Endothelial cell of umbilical vein (primary cell): ENCODE results near the gene FZD1. TPM values are rescaled to one million over a fixed set of nuclear protein-coding genes. Genes with fewer than 3 reads are reported as not detected.

Source experiments
- BruUV-seq: library from RNA; stranded (reverse); fragments of 400-500 nt; replicated peaks from 2 replicates; lab custom pipeline; 2021; lab: Mats Ljungman, UMichigan
- CTCF ChIA-PET: fragments of 300-600, 350-600 bp; sonication (Branson Sonifier 250); formaldehyde crosslinking; loops from one replicate; lab custom pipeline; 2021; ENCODE audit warnings: antibody characterized with exemption, inconsistent platforms; lab: Charles Lee
- POLR2A ChIA-PET: fragments of 300-600, 350-600 bp; sonication (Branson Sonifier 250); formaldehyde crosslinking; loops from one replicate; lab custom pipeline; 2021; ENCODE audit warnings: antibody characterized with exemption, inconsistent platforms; lab: Charles Lee
- DNase-seq: peaks from one replicate; pipeline ENCODE4 v3.0.0-alpha.2; 2011; ENCODE audit warnings: low read depth, low spot score
- FAIRE-seq: peaks from 2 replicates; lab custom pipeline; 2011; peaks lifted over from hg19 to GRCh38; lab: Jason Lieb, UNC
- H2AFZ ChIP-seq: 2 replicates; pipeline ENCODE4 v1.6.0; 2012; ENCODE audit warnings: low read depth, low read length, control low read depth, inconsistent platforms
- H3K27ac ChIP-seq: 2 replicates; pipeline ENCODE4 v1.5.1; 2011; ENCODE audit warnings: low read depth, mild to moderate bottlenecking, control low read depth, low read length, moderate library complexity; ENCODE audit not compliant: insufficient read depth
- H3K27me3 ChIP-seq, 2 experiments: 2 replicates each; pipeline versions ENCODE4 v1.6.0 to v1.6.1; 2011; ENCODE audit warnings: low read length in 2 of 2, mixed read lengths in 1 of 2; ENCODE audit not compliant: control insufficient read depth in 2 of 2, insufficient read depth in 2 of 2
- H3K36me3 ChIP-seq, 2 experiments: 2 replicates in 1 of 2; 3 replicates in 1 of 2; pipeline ENCODE4 v1.5.1; 2011; ENCODE audit warnings: low read length in 2 of 2, mild to moderate bottlenecking in 1 of 2, moderate library complexity in 1 of 2; ENCODE audit not compliant: control insufficient read depth in 2 of 2, insufficient read depth in 2 of 2; ENCODE audit errors: extremely low read depth in 1 of 2
- H3K4me1 ChIP-seq: 3 replicates; pipeline ENCODE4 v1.5.1; 2011; ENCODE audit warnings: mild to moderate bottlenecking, low read length; ENCODE audit not compliant: control insufficient read depth, insufficient read depth; ENCODE audit errors: extremely low read depth
- H3K4me2 ChIP-seq: 2 replicates; pipeline ENCODE4 v1.6.1; 2011; ENCODE audit warnings: low read length, control low read depth, mixed read lengths; ENCODE audit not compliant: insufficient read depth
- H3K4me3 ChIP-seq, 3 experiments: fragments of 200-600 bp in 1 of 3; sonication (generic), shearing (Covaris generic) in 1 of 3; replicated peaks in 1 of 3; 2 replicates each; pipeline ENCODE4 v1.5.1; 2011 to 2016; ENCODE audit warnings: control low read depth in 3 of 3, low read length in 3 of 3, mild to moderate bottlenecking in 2 of 3, inconsistent platforms in 1 of 3, low read depth in 1 of 3, moderate library complexity in 1 of 3; ENCODE audit not compliant: insufficient read depth in 1 of 3
- H3K79me2 ChIP-seq: 2 replicates; pipeline ENCODE4 v1.6.0; 2012; ENCODE audit warnings: low read length, inconsistent platforms; ENCODE audit not compliant: control insufficient read depth, insufficient read depth
- H3K9ac ChIP-seq: replicated peaks from 2 replicates; pipeline ENCODE3; 2011; ENCODE audit warnings: low read length, control low read depth; ENCODE audit not compliant: insufficient read depth; ENCODE audit errors: extremely low read depth
- H3K9me1 ChIP-seq: replicated peaks from 3 replicates; pipeline ENCODE4 v1.6.0; 2011; ENCODE audit warnings: mild to moderate bottlenecking, low read length; ENCODE audit not compliant: control insufficient read depth, insufficient read depth; ENCODE audit errors: extremely low read depth
- H3K9me3 ChIP-seq: replicated peaks from 2 replicates; pipeline ENCODE4 v1.5.1; 2012; ENCODE audit warnings: low read length, inconsistent platforms; ENCODE audit not compliant: control insufficient read depth, insufficient read depth
- H4K20me1 ChIP-seq: replicated peaks from 2 replicates; pipeline ENCODE3; 2011; ENCODE audit warnings: mild to moderate bottlenecking, low read length; ENCODE audit not compliant: control insufficient read depth, insufficient read depth; ENCODE audit errors: extremely low read depth
- EZH2 ChIP-seq: IDR thresholded peaks from 2 replicates; pipeline ENCODE4 v1.6.1; 2012; ENCODE audit warnings: borderline replicate concordance, low read depth, mild to moderate bottlenecking, moderate library complexity, low read length, inconsistent platforms; ENCODE audit not compliant: severe bottlenecking
- FOS ChIP-seq: IDR thresholded peaks from 2 replicates; pipeline ENCODE4 v1.6.1; 2011; ENCODE audit warnings: mild to moderate bottlenecking, low read length, moderate library complexity, borderline replicate concordance; ENCODE audit not compliant: insufficient read depth
- GATA2 ChIP-seq: IDR thresholded peaks from 2 replicates; pipeline ENCODE4 v1.7.0; 2011; ENCODE audit warnings: low read depth, mild to moderate bottlenecking, moderate library complexity, mixed read lengths, low read length; ENCODE audit not compliant: insufficient read length, insufficient read depth
- JUN ChIP-seq: IDR thresholded peaks from 2 replicates; pipeline ENCODE4 v1.6.1; 2011; ENCODE audit warnings: borderline replicate concordance, low read depth; ENCODE audit not compliant: insufficient read length, insufficient read depth
- MYC ChIP-seq: IDR thresholded peaks from one replicate; pipeline ENCODE4 v1.6.1; 2011; ENCODE audit warnings: mild to moderate bottlenecking, low read depth, low read length
- POLR2A ChIP-seq: IDR thresholded peaks from 2 replicates; pipeline ENCODE4 v1.6.1; 2012; ENCODE audit warnings: low read depth, mild to moderate bottlenecking, control low read depth, low read length
- POLR2AphosphoS5 ChIP-seq: IDR thresholded peaks from 2 replicates; pipeline ENCODE4 v1.6.1; 2012; ENCODE audit warnings: low read depth, mild to moderate bottlenecking, control low read depth, low read length, moderate library complexity; ENCODE audit not compliant: insufficient read depth
- dilution Hi-C: fragments of 300-500 bp; cut with MboI; formaldehyde crosslinking; loops from one replicate; pipeline ENCODE4 v1.15.0; 2019; ENCODE audit warnings: low sequenced_read_pairs; ENCODE audit not compliant: extremely low pct_ligation_motif_present
- intact Hi-C: fragments of 100-400 bp; cut with micrococcal nuclease; formaldehyde crosslinking; loops from one replicate; pipeline ENCODE4 v1.10.0; 2022
- polyA plus RNA-seq, 4 experiments: library from polyadenylated mRNA; depleted of rRNA in 3 of 4; stranded (reverse) in 3 of 4; unstranded in 1 of 4; fragments of >200 nt; gene quantifications; 2 replicates each; pipeline versions ENCODE4 v1.2.1 to v1.2.3, GENCODE V29; 2011 to 2012; ENCODE audit warnings: missing spikeins in 1 of 4
- total RNA-seq: library from RNA; stranded (reverse); gene quantifications from 2 replicates; pipeline ENCODE4 v1.2.3, GENCODE V29; 2021
- TF ChIP-seq, protein P1 (sequence below), 2 donors: IDR thresholded peaks; 1 replicate in 1 of 2; 2 replicates in 1 of 2; pipeline ENCODE4 v1.5.1; 2011; ENCODE audit warnings: low read length in 2 of 2, mild to moderate bottlenecking in 2 of 2, moderate library complexity in 2 of 2, control low read depth in 1 of 2, inconsistent platforms in 1 of 2, low read depth in 1 of 2; ENCODE audit not compliant: insufficient read depth in 1 of 2; ENCODE audit errors: extremely low read depth in 1 of 2
- TF ChIP-seq, protein P2 (sequence below): IDR thresholded peaks from 2 replicates; pipeline ENCODE4 v1.6.1; 2011; ENCODE audit not compliant: insufficient read depth, insufficient read length

The FZD1 gene
- total and polyA plus RNA-seq, 2 donors (not counting 3 experiments of a cell fraction or from before 2014, with no cell fraction given) = 2.4 to 3.4 TPM

DNA sequence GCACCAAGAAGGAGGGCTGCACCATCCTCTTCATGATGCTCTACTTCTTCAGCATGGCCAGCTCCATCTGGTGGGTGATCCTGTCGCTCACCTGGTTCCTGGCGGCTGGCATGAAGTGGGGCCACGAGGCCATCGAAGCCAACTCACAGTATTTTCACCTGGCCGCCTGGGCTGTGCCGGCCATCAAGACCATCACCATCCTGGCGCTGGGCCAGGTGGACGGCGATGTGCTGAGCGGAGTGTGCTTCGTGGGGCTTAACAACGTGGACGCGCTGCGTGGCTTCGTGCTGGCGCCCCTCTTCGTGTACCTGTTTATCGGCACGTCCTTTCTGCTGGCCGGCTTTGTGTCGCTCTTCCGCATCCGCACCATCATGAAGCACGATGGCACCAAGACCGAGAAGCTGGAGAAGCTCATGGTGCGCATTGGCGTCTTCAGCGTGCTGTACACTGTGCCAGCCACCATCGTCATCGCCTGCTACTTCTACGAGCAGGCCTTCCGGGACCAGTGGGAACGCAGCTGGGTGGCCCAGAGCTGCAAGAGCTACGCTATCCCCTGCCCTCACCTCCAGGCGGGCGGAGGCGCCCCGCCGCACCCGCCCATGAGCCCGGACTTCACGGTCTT is 1.9 kb downstream of the FZD1 start:
- Histone ChIP-seq H3K27me3 (peaks cover 1 to 5% of the 10 kb centered on the region in 2 experiments), H2AFZ (no peak overlapping the region), H3K79me2 (no peaks in the 10 kb centered on the region), H3K9me3 (no peaks in the 10 kb centered on the region), H3K9me1 (no peaks in the 10 kb centered on the region), H3K4me3 (no peak overlapping the region), H3K27ac (no peak overlapping the region), H3K4me1 (peaks cover 6% of the 10 kb centered on the region), H4K20me1 (no peaks in the 10 kb centered on the region), H3K9ac (no peak overlapping the region), H3K36me3 (no peaks in the 10 kb centered on the region), H3K4me2 (peak overlapping the region; percentile 41)
- no peak for FAIRE-seq
- no TSS peak for BruUV-seq
- DNase-seq = no peak
- TF ChIP-seq FOS (no peak), POLR2A (no peak), GATA2 (no peak), POLR2AphosphoS5 (no peak), MYC (no peak), EZH2 (no peak), JUN (no peak)
- TF ChIP-seq, protein P1, sequence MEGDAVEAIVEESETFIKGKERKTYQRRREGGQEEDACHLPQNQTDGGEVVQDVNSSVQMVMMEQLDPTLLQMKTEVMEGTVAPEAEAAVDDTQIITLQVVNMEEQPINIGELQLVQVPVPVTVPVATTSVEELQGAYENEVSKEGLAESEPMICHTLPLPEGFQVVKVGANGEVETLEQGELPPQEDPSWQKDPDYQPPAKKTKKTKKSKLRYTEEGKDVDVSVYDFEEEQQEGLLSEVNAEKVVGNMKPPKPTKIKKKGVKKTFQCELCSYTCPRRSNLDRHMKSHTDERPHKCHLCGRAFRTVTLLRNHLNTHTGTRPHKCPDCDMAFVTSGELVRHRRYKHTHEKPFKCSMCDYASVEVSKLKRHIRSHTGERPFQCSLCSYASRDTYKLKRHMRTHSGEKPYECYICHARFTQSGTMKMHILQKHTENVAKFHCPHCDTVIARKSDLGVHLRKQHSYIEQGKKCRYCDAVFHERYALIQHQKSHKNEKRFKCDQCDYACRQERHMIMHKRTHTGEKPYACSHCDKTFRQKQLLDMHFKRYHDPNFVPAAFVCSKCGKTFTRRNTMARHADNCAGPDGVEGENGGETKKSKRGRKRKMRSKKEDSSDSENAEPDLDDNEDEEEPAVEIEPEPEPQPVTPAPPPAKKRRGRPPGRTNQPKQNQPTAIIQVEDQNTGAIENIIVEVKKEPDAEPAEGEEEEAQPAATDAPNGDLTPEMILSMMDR (IDR thresholded peaks at IDR 0.05; ENCODE audit: extremely low read depth in 1 of 2, insufficient read depth in 1 of 2, low read depth in 1 of 2, low read length in 2 of 2) = no peak
- TF ChIP-seq, protein P2, sequence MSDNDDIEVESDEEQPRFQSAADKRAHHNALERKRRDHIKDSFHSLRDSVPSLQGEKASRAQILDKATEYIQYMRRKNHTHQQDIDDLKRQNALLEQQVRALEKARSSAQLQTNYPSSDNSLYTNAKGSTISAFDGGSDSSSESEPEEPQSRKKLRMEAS = no peak
- ChIA-PET CTCF (interaction anchor here (1.7 kb wide), 1 partner anchor 22 kb away, joined by 4 read pairs; no protein-coding TSS in a partner anchor), POLR2A (no interaction called here)
- intact Hi-C loops = loop anchor here (10.0 kb wide), 1 partner anchor 519 kb away; no protein-coding TSS in a partner anchor
- dilution Hi-C loops = no loop called here
